ENCODE data around the gene SPNS2.

The SPNS2 gene

DNA sequence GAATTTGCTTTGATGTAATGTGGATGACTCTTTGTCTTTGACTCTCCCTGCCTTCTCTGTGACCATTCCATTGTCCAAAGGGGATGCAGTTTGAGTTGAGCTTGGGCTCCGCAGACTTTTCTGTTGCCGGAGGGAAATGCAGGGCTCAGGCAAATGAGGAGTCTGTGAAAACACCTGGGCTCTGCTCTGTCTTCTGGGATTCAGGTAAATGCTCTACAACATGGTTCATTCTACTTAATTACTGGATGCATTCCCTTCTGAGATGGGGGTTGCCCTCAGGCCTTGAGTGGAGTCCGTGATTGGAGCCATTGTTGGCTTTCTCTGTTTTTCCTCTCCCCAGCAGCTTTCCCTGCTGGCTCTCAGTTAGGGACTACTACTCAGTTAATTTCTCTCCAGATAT lies 26.4 kb upstream of the SPNS2 start:
- Histone ChIP-seq H3K9ac (ENCODE audit: low read length in 2 of 2) (no peak overlapping the region), H3K27ac (ENCODE audit: low read length) (no peak overlapping the region), H3K36me3 (ENCODE audit: control insufficient read depth in 2 of 2, insufficient read depth in 2 of 2, low read length in 2 of 2) (no peaks in the 10 kb centered on the region), H3K4me1 (ENCODE audit: control insufficient read depth, insufficient read depth, low read length) (no peaks in the 10 kb centered on the region), H3K27me3 (ENCODE audit: control insufficient read depth in 1 of 2, insufficient read depth in 2 of 2, low read length in 2 of 2) (no peaks in the 10 kb centered on the region), H3K4me3 (ENCODE audit: low read length in 2 of 2) (no peak overlapping the region), H3K9me3 (ENCODE audit: control insufficient read depth in 2 of 2, low read length in 2 of 2) (no peaks in the 10 kb centered on the region)

DNA sequence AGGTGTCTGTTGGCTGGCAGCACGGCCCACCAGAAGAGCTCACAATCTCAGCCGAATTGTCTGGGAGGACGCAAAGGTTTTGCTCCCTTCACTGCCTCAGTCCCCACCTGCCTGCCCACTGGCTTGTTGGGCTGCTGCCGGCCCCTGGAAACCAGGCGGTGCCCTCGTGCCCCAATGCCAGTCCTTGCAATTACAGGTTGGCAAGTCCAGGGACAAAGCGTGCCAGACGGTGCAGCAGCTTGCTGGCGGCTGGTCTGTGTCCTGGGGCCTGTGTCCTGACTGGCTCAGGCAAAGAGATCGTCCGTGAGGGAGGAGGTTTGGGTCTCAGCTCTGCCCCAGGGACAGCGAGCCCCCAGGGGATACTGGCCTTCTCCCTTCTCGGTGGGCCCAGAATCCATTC lies 24.6 kb upstream of the SPNS2 start:
- Histone ChIP-seq H3K9ac (ENCODE audit: low read length in 2 of 2) (no peak overlapping the region), H3K4me1 (ENCODE audit: control insufficient read depth, insufficient read depth, low read length) (no peaks in the 10 kb centered on the region), H3K27ac (ENCODE audit: low read length) (no peak overlapping the region), H3K4me3 (ENCODE audit: low read length in 2 of 2) (no peak overlapping the region), H3K9me3 (ENCODE audit: control insufficient read depth in 2 of 2, low read length in 2 of 2) (no peaks in the 10 kb centered on the region), H3K36me3 (ENCODE audit: control insufficient read depth in 2 of 2, insufficient read depth in 2 of 2, low read length in 2 of 2) (no peaks in the 10 kb centered on the region), H3K27me3 (ENCODE audit: control insufficient read depth in 1 of 2, insufficient read depth in 2 of 2, low read length in 2 of 2) (no peaks in the 10 kb centered on the region)

DNA sequence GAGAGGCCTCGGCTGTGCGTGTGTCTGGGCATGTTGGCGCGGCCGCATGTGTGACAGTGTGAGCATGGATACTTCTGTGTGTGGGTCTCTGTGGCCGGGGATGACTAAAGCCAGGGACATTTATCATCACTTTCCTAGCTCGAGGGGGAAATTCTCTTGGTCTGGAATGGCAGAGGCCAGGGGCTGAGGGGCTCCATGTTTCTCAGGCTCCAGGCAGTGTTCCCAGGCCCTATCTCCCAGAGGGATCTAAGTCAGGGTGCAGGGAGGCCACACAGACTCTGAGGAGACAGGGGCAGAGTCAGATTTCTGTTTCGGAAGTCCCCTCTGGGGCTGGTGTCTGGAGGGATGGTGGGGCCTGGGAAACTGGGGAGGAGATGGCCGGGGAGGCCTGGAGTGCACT lies 23.7 kb upstream of the SPNS2 start:
- Histone ChIP-seq H3K4me1 (ENCODE audit: control insufficient read depth, insufficient read depth, low read length) (no peaks in the 10 kb centered on the region), H3K36me3 (ENCODE audit: control insufficient read depth in 2 of 2, insufficient read depth in 2 of 2, low read length in 2 of 2) (no peaks in the 10 kb centered on the region), H3K27ac (ENCODE audit: low read length) (no peak overlapping the region)

DNA sequence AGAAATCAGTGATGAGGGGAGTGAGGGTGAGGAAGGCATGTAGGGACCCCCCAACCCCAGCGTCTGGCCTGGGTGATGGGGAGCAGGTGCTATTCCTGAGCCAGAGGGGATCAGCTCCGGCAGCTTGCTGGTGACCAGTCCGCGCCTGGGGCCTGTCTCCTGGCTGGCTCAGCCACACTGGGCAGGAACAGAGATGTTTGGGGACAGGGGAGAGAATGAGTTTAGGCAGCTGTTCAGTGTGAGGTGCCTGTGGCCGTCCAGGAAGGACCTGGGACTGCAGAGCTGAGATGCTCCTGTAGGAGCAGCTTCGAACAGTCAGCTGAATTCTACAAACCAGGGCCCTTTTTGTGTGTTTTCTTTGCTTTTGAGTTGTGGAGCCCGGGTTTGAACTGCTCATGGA lies 23.2 kb upstream of the SPNS2 start:
- H3K4me3 ChIP-seq (ENCODE audit: low read length in 2 of 2): no peak overlapping the region
- no peaks in the 10 kb centered on the region for H3K27me3 ChIP-seq (ENCODE audit: control insufficient read depth in 1 of 2, insufficient read depth in 2 of 2, low read length in 2 of 2)
- H3K36me3 ChIP-seq (ENCODE audit: control insufficient read depth in 2 of 2, insufficient read depth in 2 of 2, low read length in 2 of 2): no peaks in the 10 kb centered on the region
- H3K4me1 ChIP-seq (ENCODE audit: control insufficient read depth, insufficient read depth, low read length): no peaks in the 10 kb centered on the region
- H3K9ac ChIP-seq (ENCODE audit: low read length in 2 of 2): no peak overlapping the region
- no peak overlapping the region for H3K27ac ChIP-seq (ENCODE audit: low read length)
- H3K9me3 ChIP-seq (ENCODE audit: control insufficient read depth in 2 of 2, low read length in 2 of 2): no peaks in the 10 kb centered on the region

More for the DNA sequence above, 23.7 kb upstream of the SPNS2 start:
- H3K9ac ChIP-seq (ENCODE audit: low read length in 2 of 2): no peak overlapping the region
- H3K4me3 ChIP-seq (ENCODE audit: low read length in 2 of 2): no peak overlapping the region
- H3K9me3 ChIP-seq (ENCODE audit: control insufficient read depth in 2 of 2, low read length in 2 of 2): no peaks in the 10 kb centered on the region
- no peaks in the 10 kb centered on the region for H3K27me3 ChIP-seq (ENCODE audit: control insufficient read depth in 1 of 2, insufficient read depth in 2 of 2, low read length in 2 of 2)

DNA sequence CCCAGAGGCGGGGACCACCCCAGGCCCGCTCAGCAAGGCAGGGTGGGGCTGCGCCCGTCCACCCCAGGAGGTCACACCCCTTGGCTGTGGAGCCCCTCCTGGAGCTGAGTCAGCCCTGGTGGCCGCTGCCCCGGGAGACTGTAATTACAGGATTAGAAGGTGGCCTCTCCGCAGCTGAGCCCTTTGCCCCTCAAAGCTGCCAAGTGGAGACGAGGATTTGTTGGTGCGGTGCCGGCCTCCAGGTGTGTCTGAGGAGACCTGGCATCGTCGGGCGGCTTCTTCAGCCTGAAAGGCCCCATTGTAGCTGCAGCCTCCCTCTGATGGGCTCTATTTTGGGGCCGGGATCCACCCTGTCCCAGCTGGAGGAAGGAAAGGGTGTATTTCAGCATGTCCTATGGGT lies 22.7 kb upstream of the SPNS2 start:
- Histone ChIP-seq H3K36me3 (ENCODE audit: control insufficient read depth in 2 of 2, insufficient read depth in 2 of 2, low read length in 2 of 2) (no peaks in the 10 kb centered on the region), H3K4me1 (ENCODE audit: control insufficient read depth, insufficient read depth, low read length) (no peaks in the 10 kb centered on the region), H3K27me3 (ENCODE audit: control insufficient read depth in 1 of 2, insufficient read depth in 2 of 2, low read length in 2 of 2) (no peaks in the 10 kb centered on the region), H3K9ac (ENCODE audit: low read length in 2 of 2) (no peak overlapping the region), H3K27ac (ENCODE audit: low read length) (no peak overlapping the region), H3K9me3 (ENCODE audit: control insufficient read depth in 2 of 2, low read length in 2 of 2) (no peaks in the 10 kb centered on the region), H3K4me3 (ENCODE audit: low read length in 2 of 2) (no peak overlapping the region)

DNA sequence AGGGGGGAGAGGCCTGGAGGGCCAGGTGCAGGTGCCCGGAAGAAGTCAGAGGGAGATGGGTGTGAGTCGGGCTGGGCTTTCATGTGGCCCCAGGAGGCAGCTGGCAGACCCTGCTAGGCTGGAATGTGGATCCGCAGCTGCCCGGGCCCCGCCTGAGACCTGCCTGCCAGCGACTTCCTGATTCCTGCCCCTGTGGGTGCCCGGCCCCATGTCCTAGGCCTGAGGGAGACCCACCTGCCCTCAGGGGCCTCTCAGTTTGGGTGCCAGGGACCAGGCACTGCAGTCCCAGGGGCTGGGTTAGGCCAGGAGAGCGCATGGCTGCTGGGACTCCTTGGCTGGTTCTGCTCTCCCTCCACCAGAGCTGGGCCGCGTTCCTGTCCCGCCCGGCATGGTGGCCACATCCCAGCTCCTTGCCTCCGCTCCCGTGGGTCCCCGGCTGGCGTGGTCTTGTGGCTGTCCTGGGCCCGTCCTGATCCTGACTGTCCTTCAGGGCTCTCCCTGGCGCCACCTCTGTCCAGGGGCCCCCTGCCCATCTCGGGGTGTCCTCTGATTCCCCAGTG lies 22.1 kb upstream of the SPNS2 start:
- Histone ChIP-seq H3K36me3 (ENCODE audit: control insufficient read depth in 2 of 2, insufficient read depth in 2 of 2, low read length in 2 of 2) (no peaks in the 10 kb centered on the region), H3K9me3 (ENCODE audit: control insufficient read depth in 2 of 2, low read length in 2 of 2) (no peaks in the 10 kb centered on the region), H3K4me1 (ENCODE audit: control insufficient read depth, insufficient read depth, low read length) (no peaks in the 10 kb centered on the region), H3K27me3 (ENCODE audit: control insufficient read depth in 1 of 2, insufficient read depth in 2 of 2, low read length in 2 of 2) (no peaks in the 10 kb centered on the region), H3K27ac (ENCODE audit: low read length) (no peak overlapping the region), H3K4me3 (ENCODE audit: low read length in 2 of 2) (no peak overlapping the region), H3K9ac (ENCODE audit: low read length in 2 of 2) (no peak overlapping the region)

DNA sequence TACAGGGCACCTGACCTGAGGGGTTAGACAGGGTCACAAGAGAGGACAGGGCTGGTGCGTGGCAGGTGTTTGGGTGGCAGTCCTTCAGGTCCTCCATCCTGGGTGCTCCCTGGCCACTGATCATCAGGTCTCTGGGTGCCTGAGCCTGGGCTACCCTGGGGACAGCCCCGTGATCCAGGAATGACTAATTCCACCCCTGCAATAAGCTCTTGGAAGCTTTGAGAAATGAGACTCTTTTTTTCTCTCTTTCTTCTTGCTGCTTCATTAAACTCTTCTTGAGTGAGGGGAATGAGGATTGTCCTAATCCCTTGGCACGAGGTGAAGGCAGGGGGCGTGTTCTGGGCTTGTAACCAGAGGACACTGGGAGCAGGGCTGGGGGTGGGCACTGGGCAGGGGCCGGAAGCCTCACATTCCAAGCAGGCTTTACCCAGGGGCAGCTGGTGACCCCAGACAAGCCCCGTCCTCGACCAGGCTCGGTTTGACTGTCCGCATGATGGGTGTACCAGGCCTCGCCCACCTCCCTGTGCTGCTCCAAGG lies 21.4 kb upstream of the SPNS2 start:
- no peaks in the 10 kb centered on the region for H3K36me3 ChIP-seq (ENCODE audit: control insufficient read depth in 2 of 2, insufficient read depth in 2 of 2, low read length in 2 of 2)
- no peaks in the 10 kb centered on the region for H3K27me3 ChIP-seq (ENCODE audit: control insufficient read depth in 1 of 2, insufficient read depth in 2 of 2, low read length in 2 of 2)
- H3K27ac ChIP-seq (ENCODE audit: low read length): no peak overlapping the region
- H3K9ac ChIP-seq (ENCODE audit: low read length in 2 of 2): no peak overlapping the region
- no peaks in the 10 kb centered on the region for H3K4me1 ChIP-seq (ENCODE audit: control insufficient read depth, insufficient read depth, low read length)
- no peaks in the 10 kb centered on the region for H3K9me3 ChIP-seq (ENCODE audit: control insufficient read depth in 2 of 2, low read length in 2 of 2)
- no peak overlapping the region for H3K4me3 ChIP-seq (ENCODE audit: low read length in 2 of 2)

DNA sequence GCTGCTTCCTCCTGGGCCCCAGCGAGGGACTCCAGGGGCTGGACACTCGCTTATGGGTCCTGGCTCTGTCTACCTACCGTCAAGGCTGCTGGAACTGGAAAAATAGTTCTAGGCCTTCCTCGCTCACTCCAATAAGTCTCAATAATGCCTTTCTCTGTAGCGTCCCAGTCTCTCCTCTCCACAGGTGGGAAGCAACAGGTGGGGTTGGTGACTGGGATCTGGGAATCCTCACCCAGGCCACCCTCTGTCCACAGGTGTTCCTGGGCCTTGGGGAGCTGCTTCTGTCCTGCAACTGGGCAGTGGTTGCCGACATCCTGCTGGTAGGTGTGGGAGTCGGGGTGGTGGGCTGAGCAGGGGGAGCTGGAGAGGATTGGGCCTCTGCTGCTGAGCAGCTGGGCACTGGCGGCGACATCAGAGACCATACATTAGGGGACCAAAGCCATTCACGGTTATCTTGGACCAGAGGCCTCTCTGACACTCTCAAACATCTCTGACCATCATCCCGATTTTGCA lies 20.3 kb upstream of the SPNS2 start:
- Histone ChIP-seq H3K27ac (ENCODE audit: low read length) (no peak overlapping the region), H3K4me1 (ENCODE audit: control insufficient read depth, insufficient read depth, low read length) (no peaks in the 10 kb centered on the region), H3K4me3 (ENCODE audit: low read length in 2 of 2) (no peak overlapping the region), H3K9ac (ENCODE audit: low read length in 2 of 2) (no peak overlapping the region), H3K27me3 (ENCODE audit: control insufficient read depth in 1 of 2, insufficient read depth in 2 of 2, low read length in 2 of 2) (no peaks in the 10 kb centered on the region), H3K9me3 (ENCODE audit: control insufficient read depth in 2 of 2, low read length in 2 of 2) (no peaks in the 10 kb centered on the region), H3K36me3 (ENCODE audit: control insufficient read depth in 2 of 2, insufficient read depth in 2 of 2, low read length in 2 of 2) (no peaks in the 10 kb centered on the region)

DNA sequence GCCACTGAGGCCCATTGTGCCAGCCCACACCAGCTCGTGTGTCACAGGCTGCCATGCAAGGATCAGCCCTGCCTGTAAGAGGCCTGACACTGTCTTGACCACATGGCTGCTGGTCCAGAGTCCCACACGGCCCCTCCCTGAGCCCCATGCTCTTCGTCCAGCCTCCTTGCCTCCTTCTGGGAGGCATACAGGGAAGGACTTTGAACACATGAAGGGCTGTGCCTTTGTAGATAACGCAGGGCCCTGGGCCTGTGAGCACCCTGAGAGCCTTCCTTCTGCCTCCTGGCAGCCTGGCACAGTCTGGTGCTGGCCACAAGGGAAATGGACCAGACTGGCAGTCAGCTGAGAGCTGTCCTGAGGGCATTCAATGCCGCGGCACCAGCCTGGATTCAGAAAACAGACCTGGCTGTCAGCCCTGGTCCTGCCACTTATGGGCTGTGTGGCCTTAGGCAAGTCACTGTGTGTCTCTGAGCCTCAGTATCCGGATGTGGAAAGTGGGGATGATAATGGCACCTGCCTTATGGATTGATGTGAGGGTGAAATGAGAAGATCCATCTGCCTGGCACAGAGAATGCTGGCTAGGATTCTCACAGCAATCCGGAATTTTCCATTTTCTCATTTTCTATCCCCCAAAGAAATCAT lies 19.2 kb upstream of the SPNS2 start:
- H3K9me3 ChIP-seq (ENCODE audit: control insufficient read depth in 2 of 2, low read length in 2 of 2): no peaks in the 10 kb centered on the region
- no peak overlapping the region for H3K27ac ChIP-seq (ENCODE audit: low read length)
- H3K9ac ChIP-seq (ENCODE audit: low read length in 2 of 2): no peak overlapping the region
- H3K36me3 ChIP-seq (ENCODE audit: control insufficient read depth in 2 of 2, insufficient read depth in 2 of 2, low read length in 2 of 2): no peaks in the 10 kb centered on the region
- H3K4me1 ChIP-seq (ENCODE audit: control insufficient read depth, insufficient read depth, low read length): no peaks in the 10 kb centered on the region
- H3K4me3 ChIP-seq (ENCODE audit: low read length in 2 of 2): no peak overlapping the region
- H3K27me3 ChIP-seq (ENCODE audit: control insufficient read depth in 1 of 2, insufficient read depth in 2 of 2, low read length in 2 of 2): no peaks in the 10 kb centered on the region

DNA sequence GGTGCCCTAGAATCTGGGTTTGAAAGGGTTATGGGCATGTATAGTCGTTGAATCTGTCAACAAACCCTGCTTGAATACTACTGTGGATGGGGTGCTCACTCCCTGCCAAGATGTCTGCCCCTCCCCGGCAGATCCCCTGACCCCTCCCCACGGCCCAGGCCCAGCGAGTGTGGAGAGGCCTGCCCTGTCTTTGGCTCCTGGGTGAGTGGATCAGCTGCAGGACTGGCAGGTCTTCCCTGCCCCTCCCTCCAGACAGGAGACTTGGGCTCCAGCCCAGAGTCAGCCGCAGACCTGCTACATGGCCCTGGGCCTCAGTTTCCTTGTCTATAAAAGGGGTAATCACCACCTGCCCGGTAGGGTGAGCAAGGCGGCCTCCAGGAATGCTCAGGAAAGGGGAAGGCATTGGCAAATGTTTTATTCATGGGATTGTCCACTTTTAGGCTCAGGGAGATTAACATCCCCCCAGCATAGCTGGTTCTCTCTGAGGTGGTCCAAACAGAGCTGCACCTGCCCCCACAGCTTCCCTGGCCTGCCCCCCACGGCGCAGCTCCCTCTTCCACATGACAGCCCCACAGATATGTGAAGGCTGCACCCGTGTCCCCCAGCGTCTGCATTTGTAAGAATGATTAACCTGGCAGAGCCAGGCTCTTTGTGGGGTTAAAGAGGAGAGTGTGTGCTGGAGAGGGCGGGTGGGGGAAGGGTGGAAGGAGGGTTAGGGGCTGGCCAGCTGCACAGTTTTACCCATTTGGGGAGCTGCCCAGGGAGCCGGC lies 18.5 kb upstream of the SPNS2 start:
- H3K9me3 ChIP-seq (ENCODE audit: control insufficient read depth in 2 of 2, low read length in 2 of 2): no peaks in the 10 kb centered on the region
- no peaks in the 10 kb centered on the region for H3K27me3 ChIP-seq (ENCODE audit: control insufficient read depth in 1 of 2, insufficient read depth in 2 of 2, low read length in 2 of 2)
- H3K4me3 ChIP-seq (ENCODE audit: low read length in 2 of 2): no peak overlapping the region
- no peaks in the 10 kb centered on the region for H3K36me3 ChIP-seq (ENCODE audit: control insufficient read depth in 2 of 2, insufficient read depth in 2 of 2, low read length in 2 of 2)
- H3K9ac ChIP-seq (ENCODE audit: low read length in 2 of 2): no peak overlapping the region
- no peak overlapping the region for H3K27ac ChIP-seq (ENCODE audit: low read length)
- H3K4me1 ChIP-seq (ENCODE audit: control insufficient read depth, insufficient read depth, low read length): no peaks in the 10 kb centered on the region
